Progenitor cell of endocrine pancreas (in vitro differentiated cells): Measurements from ENCODE around the gene LAMA3. TPM values are rescaled to one million over a fixed set of nuclear protein-coding genes. Genes with fewer than 3 reads are reported as not detected.

Experiments
- DNase-seq: peaks from one replicate; pipeline ENCODE4 v3.0.0; 2021; ENCODE audit warnings: low spot score; ENCODE audit not compliant: unreplicated experiment
- H3K27ac Mint-ChIP-seq: 2 replicates; pipeline ENCODE4 v1.8.0; 2021; ENCODE audit warnings: mild to moderate bottlenecking, moderate library complexity, mixed read lengths
- H3K27me3 Mint-ChIP-seq: 2 replicates; pipeline ENCODE4 v1.8.0; 2021; ENCODE audit warnings: mixed read lengths
- H3K36me3 Mint-ChIP-seq: 2 replicates; pipeline ENCODE4 v1.8.0; 2022; ENCODE audit warnings: mixed read lengths; ENCODE audit not compliant: insufficient read depth
- H3K4me1 Mint-ChIP-seq: 2 replicates; pipeline ENCODE4 v1.8.0; 2021; ENCODE audit warnings: low read depth, mixed read lengths
- H3K4me3 Mint-ChIP-seq: 2 replicates; pipeline ENCODE4 v1.8.0; 2021; ENCODE audit warnings: low read depth, mild to moderate bottlenecking, moderate library complexity, mixed read lengths
- H3K9me3 Mint-ChIP-seq: 2 replicates; pipeline ENCODE4 v1.8.0; 2021; ENCODE audit warnings: low read depth, mixed read lengths
- total RNA-seq: library from RNA; stranded (reverse); gene quantifications from 2 replicates; pipeline ENCODE4 v1.2.1, GENCODE V29; 2021
- TF ChIP-seq, protein P1 (sequence below): fragments of 200-600 bp; sonication (generic); IDR thresholded peaks from one replicate; pipeline ENCODE4 v1.5.0; 2021; ENCODE audit warnings: antibody characterized with exemption, mild to moderate bottlenecking; ENCODE audit not compliant: unreplicated experiment

The LAMA3 gene
- total RNA-seq, 1 donor from 2014 or later: 0.84 TPM

DNA sequence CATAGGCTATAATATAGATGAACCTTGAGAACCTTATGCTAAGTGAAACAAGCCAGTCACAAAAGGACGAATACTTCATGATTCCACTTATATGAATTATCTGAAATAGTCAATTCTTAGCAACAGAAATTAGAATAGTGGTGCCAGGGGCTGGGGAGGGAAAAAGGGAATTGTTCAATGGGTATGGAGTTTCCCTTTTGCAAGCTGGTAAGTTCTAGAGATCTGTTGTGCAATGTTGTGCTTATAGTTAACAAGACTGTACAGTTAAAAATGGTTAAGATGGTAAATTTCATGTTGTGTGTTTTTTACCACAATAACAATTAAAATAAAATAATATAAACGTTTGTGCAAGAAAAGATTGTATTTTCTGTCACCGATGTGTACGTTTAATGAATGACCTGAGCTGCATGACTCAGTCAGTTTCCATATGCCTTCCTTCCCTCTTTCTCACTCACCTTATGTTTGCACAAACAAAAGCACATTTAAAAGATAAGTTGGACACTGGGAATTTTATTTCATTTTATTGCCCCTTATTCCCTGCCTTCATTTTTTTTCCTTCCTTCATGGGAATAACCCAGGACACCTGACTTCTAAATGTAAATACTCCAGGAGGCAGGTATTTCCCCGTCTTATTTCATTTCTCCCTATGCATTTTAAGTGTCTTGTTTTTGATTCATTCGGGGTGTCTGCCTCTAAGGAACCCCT lies 181.6 kb downstream of the LAMA3 start:
- H3K9me3 Mint-ChIP-seq: no peaks in the 10 kb centered on the region
- H3K36me3 Mint-ChIP-seq: no peaks in the 10 kb centered on the region
- H3K27ac Mint-ChIP-seq: no peak overlapping the region
- DNase-seq: no peak
- no peak overlapping the region for H3K4me3 Mint-ChIP-seq
- peaks cover 14% of the 10 kb centered on the region for H3K4me1 Mint-ChIP-seq
- TF ChIP-seq, protein P1, sequence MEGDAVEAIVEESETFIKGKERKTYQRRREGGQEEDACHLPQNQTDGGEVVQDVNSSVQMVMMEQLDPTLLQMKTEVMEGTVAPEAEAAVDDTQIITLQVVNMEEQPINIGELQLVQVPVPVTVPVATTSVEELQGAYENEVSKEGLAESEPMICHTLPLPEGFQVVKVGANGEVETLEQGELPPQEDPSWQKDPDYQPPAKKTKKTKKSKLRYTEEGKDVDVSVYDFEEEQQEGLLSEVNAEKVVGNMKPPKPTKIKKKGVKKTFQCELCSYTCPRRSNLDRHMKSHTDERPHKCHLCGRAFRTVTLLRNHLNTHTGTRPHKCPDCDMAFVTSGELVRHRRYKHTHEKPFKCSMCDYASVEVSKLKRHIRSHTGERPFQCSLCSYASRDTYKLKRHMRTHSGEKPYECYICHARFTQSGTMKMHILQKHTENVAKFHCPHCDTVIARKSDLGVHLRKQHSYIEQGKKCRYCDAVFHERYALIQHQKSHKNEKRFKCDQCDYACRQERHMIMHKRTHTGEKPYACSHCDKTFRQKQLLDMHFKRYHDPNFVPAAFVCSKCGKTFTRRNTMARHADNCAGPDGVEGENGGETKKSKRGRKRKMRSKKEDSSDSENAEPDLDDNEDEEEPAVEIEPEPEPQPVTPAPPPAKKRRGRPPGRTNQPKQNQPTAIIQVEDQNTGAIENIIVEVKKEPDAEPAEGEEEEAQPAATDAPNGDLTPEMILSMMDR: no peak
- H3K27me3 Mint-ChIP-seq: no peaks in the 10 kb centered on the region

DNA sequence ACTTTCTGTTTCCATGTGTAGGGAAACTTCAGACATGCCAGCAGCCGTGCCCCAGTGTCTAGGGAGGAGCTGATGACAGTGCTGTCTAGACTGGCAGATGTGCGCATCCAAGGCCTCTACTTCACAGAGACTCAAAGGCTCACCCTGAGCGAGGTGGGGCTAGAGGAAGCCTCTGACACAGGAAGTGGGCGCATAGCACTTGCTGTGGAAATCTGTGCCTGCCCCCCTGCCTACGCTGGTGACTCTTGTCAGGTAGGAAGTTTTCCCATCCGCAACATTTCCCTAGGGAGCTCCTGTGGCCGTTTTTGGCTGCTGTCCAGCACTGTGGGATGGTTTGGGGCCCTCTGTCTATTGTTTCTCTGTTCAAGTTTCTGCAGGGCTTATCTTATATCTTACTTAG lies 182.2 kb downstream of the LAMA3 start:
- no peak for DNase-seq
- H3K27me3 Mint-ChIP-seq: no peaks in the 10 kb centered on the region
- peaks cover 17% of the 10 kb centered on the region for H3K4me1 Mint-ChIP-seq
- H3K27ac Mint-ChIP-seq: no peak overlapping the region
- no peaks in the 10 kb centered on the region for H3K36me3 Mint-ChIP-seq
- no peaks in the 10 kb centered on the region for H3K9me3 Mint-ChIP-seq
- TF ChIP-seq, protein P1: no peak
- no peak overlapping the region for H3K4me3 Mint-ChIP-seq

DNA sequence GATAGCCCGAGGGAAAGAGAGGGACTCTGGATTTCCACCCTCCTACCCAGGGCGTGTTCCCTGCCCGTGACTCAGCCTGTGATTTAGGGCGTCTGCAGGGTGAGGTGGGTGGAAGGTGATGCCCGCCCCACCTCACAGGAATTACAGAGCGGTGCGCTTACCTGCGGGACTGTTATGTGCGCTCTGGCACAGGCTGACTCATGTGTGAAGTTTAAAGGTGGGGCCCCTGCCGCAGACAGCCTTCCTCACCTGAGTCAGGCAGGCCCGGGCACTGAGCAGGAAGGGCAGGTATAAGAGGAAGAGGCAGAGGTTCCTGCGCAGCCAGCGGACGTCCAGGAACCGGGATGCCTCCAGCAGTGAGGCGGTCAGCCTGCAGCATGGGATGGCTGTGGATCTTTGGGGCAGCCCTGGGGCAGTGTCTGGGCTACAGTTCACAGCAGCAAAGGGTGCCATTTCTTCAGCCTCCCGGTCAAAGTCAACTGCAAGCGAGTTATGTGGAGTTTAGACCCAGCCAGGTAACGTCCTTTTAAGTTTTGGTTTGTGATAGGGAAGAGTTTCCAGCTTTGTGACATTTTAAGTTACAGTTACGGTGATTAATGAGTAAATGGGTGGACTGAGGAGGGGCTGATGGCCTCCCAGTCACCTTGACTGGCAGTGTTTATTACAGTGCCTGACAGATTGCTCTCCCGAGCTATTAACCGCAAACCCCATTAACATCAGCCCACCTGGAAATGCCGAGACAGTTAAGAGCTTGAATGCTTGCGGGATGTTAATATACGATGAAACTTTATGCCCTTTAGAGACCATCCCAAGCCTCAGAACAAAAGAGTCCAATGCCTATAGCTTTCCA lies 183.7 kb downstream of the LAMA3 start:
- Mint-ChIP-seq H3K4me3 (no peak overlapping the region), H3K4me1 (peaks cover 20% of the 10 kb centered on the region), H3K27ac (no peak overlapping the region), H3K9me3 (no peaks in the 10 kb centered on the region), H3K27me3 (no peaks in the 10 kb centered on the region), H3K36me3 (no peaks in the 10 kb centered on the region)
- DNase-seq: no peak
- TF ChIP-seq, protein P1: no peak

DNA sequence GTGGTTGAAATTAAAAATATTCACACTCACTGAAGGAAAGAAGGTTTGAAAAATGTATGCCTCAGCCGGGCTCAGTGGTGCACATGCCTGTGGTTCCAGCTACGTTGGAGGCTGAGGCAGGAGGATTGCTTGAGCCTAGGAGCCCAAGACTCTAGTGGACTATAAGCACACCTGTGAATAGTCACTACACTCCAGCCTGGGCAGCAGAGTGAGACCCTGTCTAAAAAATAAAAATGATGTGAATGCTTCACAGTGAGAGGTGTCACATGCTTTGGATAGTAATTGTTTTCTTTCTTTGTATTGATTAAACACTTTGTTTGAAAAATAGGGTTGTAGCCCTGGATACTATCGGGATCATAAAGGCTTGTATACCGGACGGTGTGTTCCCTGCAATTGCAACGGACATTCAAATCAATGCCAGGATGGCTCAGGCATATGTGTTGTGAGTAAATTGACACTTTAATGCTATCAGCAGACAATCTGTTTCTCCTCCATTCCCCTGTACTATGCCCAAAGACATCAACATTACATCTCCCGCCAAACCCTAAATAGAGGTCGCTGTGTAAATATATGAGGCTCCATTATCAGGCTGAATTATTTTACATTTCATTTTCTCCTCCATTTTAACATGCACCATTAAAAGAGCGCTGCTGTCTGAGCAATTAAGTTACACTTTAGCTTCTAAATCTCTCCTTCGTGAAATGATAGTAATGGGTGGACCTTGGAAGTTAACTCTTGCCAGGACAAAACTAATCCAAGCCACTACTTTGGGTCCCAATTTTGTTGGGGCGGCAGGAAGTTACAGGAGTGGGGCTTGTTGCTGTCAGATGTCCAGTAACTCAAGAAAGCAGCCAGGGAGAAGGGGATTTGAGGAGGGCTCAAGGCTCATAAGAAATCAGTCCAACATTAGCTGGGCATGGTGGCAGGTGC lies 187.0 kb downstream of the LAMA3 start:
- H3K4me3 Mint-ChIP-seq: no peak overlapping the region
- peaks cover 23% of the 10 kb centered on the region for H3K4me1 Mint-ChIP-seq
- no peaks in the 10 kb centered on the region for H3K9me3 Mint-ChIP-seq
- no peaks in the 10 kb centered on the region for H3K36me3 Mint-ChIP-seq
- TF ChIP-seq, protein P1: no peak
- H3K27me3 Mint-ChIP-seq: peaks cover 5% of the 10 kb centered on the region
- no peak overlapping the region for H3K27ac Mint-ChIP-seq
- DNase-seq: no peak

DNA sequence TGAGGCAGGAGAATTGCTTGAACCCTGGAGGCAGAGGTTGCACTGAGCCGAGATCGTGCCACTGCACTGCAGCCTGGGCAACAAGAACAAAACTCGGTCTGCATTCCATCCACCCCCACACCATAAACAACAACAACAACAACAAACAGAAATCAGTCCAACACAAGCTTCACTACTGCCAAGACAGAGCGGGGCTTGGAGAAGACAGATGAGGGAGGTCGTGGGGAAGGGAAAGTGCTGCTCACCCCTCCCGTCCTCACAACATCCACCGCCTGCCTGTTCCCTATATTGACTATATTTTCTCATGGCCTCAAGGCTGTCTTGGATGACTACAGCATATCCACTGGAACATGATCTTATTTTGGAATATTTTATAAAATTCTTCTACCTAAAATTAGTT lies 187.7 kb downstream of the LAMA3 start:
- DNase-seq: no peak
- no peaks in the 10 kb centered on the region for H3K36me3 Mint-ChIP-seq
- peaks cover 27% of the 10 kb centered on the region for H3K4me1 Mint-ChIP-seq
- TF ChIP-seq, protein P1: no peak
- H3K27ac Mint-ChIP-seq: no peak overlapping the region
- peaks cover 5% of the 10 kb centered on the region for H3K27me3 Mint-ChIP-seq
- no peak overlapping the region for H3K4me3 Mint-ChIP-seq
- no peaks in the 10 kb centered on the region for H3K9me3 Mint-ChIP-seq
